ENCODE data around the gene CRYBA4. TPM values are rescaled to one million over a fixed set of nuclear protein-coding genes. Genes with fewer than 3 reads are reported as not detected.

Gene CRYBA4
- total RNA-seq, 6 experiments from 2014 or later: not detected

GRCh38 chr22:26660356-26660755, 38.6 kb downstream of the CRYBA4 start:
- H3K27me3 Mint-ChIP-seq (ENCODE audit: insufficient read depth): peaks cover 2% of the 10 kb centered on the region
- no peak for DNase-seq
- peaks cover 27% of the 10 kb centered on the region for H3K4me1 Mint-ChIP-seq (ENCODE audit: low read depth)
- no peak overlapping the region for H3K27ac Mint-ChIP-seq
- TF ChIP-seq CTCF (IDR thresholded peaks at IDR 0.05): no peak
- H3K9me3 Mint-ChIP-seq: no peaks in the 10 kb centered on the region
- H3K4me3 Mint-ChIP-seq: no peak overlapping the region
- H3K36me3 Mint-ChIP-seq (ENCODE audit: low read depth): no peaks in the 10 kb centered on the region

GRCh38 chr22:26660961-26661578, 39.3 kb downstream of the CRYBA4 start:
- Mint-ChIP-seq H3K27ac (no peak overlapping the region), H3K36me3 (ENCODE audit: low read depth) (no peaks in the 10 kb centered on the region), H3K4me3 (no peak overlapping the region), H3K27me3 (ENCODE audit: insufficient read depth) (peaks cover 2% of the 10 kb centered on the region), H3K9me3 (no peaks in the 10 kb centered on the region), H3K4me1 (ENCODE audit: low read depth) (peaks cover 34% of the 10 kb centered on the region)
- DNase-seq: no peak
- no peak for TF ChIP-seq CTCF (IDR thresholded peaks at IDR 0.05)

- H3K27me3 Mint-ChIP-seq (ENCODE audit: insufficient read depth): peaks cover 2% of the 10 kb centered on the region; the same call in 1 of the 2 replicates
- no peaks in the 10 kb centered on the region for H3K36me3 Mint-ChIP-seq (ENCODE audit: low read depth)
- no peak for DNase-seq
- H3K4me3 Mint-ChIP-seq: no peak overlapping the region
- H3K9me3 Mint-ChIP-seq: no peaks in the 10 kb centered on the region
- peaks cover 38% of the 10 kb centered on the region for H3K4me1 Mint-ChIP-seq (ENCODE audit: low read depth)
- H3K27ac Mint-ChIP-seq: no peak overlapping the region
- no peak for TF ChIP-seq CTCF (IDR thresholded peaks at IDR 0.05)
Measured at GRCh38 chr22:26662160-26662559, 40.4 kb downstream of the CRYBA4 start.

- Mint-ChIP-seq H3K27me3 (ENCODE audit: insufficient read depth) (peaks cover 2% of the 10 kb centered on the region; the same call in 1 of the 2 replicates), H3K4me1 (ENCODE audit: low read depth) (peaks cover 27% of the 10 kb centered on the region), H3K9me3 (no peaks in the 10 kb centered on the region), H3K4me3 (no peak overlapping the region), H3K27ac (no peak overlapping the region), H3K36me3 (ENCODE audit: low read depth) (no peaks in the 10 kb centered on the region)
- DNase-seq: no peak
- no peak for TF ChIP-seq CTCF (IDR thresholded peaks at IDR 0.05)
Measured at GRCh38 chr22:26663374-26663923, 41.7 kb downstream of the CRYBA4 start.

GRCh38 chr22:26665813-26666231, 44.1 kb downstream of the CRYBA4 start:
- DNase-seq: peak; percentile 70
- H3K36me3 Mint-ChIP-seq (ENCODE audit: low read depth): no peaks in the 10 kb centered on the region
- H3K4me1 Mint-ChIP-seq (ENCODE audit: low read depth): peaks cover 21% of the 10 kb centered on the region
- peak overlapping the region; percentile 78; the same call in 1 of the 2 replicates for H3K27ac Mint-ChIP-seq
- no peaks in the 10 kb centered on the region for H3K9me3 Mint-ChIP-seq
- H3K27me3 Mint-ChIP-seq (ENCODE audit: insufficient read depth): no peaks in the 10 kb centered on the region; the same call in 1 of the 2 replicates
- peak; percentile 30 for TF ChIP-seq CTCF (IDR thresholded peaks at IDR 0.05)
- peak overlapping the region; percentile 41 for H3K4me3 Mint-ChIP-seq
